ENCODE results near the gene RARRES2. TPM values are rescaled to one million over a fixed set of nuclear protein-coding genes. Genes with fewer than 3 reads are reported as not detected.

The RARRES2 gene
- polyA plus RNA-seq, 1 donor: 39.1 TPM

GRCh38 chr7:150363872-150364271 lies 22.4 kb upstream of the RARRES2 start:
- DNase-seq: no peak

- DNase-seq: no peak
Observed at GRCh38 chr7:150363370-150363769, 21.9 kb upstream of the RARRES2 start.

GRCh38 chr7:150361807-150362621 lies 20.6 kb upstream of the RARRES2 start:
- DNase-seq: no peak

- no peak for DNase-seq
Observed at GRCh38 chr7:150361402-150361801, 20.0 kb upstream of the RARRES2 start.

GRCh38 chr7:150360363-150361058 lies 19.1 kb upstream of the RARRES2 start:
- no peak for DNase-seq

GRCh38 chr7:150359622-150360362 lies 18.4 kb upstream of the RARRES2 start:
- no peak for DNase-seq

- DNase-seq: no peak
Observed at GRCh38 chr7:150358988-150359621, 17.7 kb upstream of the RARRES2 start.

- no peak for DNase-seq
Observed at GRCh38 chr7:150358433-150358832, 17.0 kb upstream of the RARRES2 start.

GRCh38 chr7:150357771-150358427 lies 16.5 kb upstream of the RARRES2 start:
- DNase-seq: no peak

- DNase-seq: no peak
Observed at GRCh38 chr7:150357270-150357669, 15.8 kb upstream of the RARRES2 start.

- DNase-seq: no peak
Observed at GRCh38 chr7:150356265-150356897, 15.0 kb upstream of the RARRES2 start.

- DNase-seq: no peak
Observed at GRCh38 chr7:150355666-150356059, 14.2 kb upstream of the RARRES2 start.

- no peak for DNase-seq
Observed at GRCh38 chr7:150351587-150352194, 10.3 kb upstream of the RARRES2 start.

- DNase-seq: no peak
Observed at GRCh38 chr7:150346922-150347321, 5.5 kb upstream of the RARRES2 start.

GRCh38 chr7:150345012-150345411 lies 3.6 kb upstream of the RARRES2 start:
- DNase-seq: no peak

GRCh38 chr7:150344299-150344698 lies 2.9 kb upstream of the RARRES2 start:
- DNase-seq: no peak

- no peak for DNase-seq
Observed at GRCh38 chr7:150343225-150343624, 1.8 kb upstream of the RARRES2 start.

GRCh38 chr7:150342121-150342408 lies 636 bp upstream of the RARRES2 start:
- DNase-seq: no peak

- no peak for DNase-seq
Observed at GRCh38 chr7:150340875-150341262, 560 bp downstream of the RARRES2 start.

- DNase-seq: no peak
Observed at GRCh38 chr7:150340024-150340749, 1.2 kb downstream of the RARRES2 start.

Data from left kidney (tissue), 2 donors.